ENCODE results near the gene PRDM10.
"Not testable (repeated sequence)": the region's sequence is repeated elsewhere in the genome, so short reads cannot be mapped to it uniquely, and the experiment has no call there.

The PRDM10 gene

DNA sequence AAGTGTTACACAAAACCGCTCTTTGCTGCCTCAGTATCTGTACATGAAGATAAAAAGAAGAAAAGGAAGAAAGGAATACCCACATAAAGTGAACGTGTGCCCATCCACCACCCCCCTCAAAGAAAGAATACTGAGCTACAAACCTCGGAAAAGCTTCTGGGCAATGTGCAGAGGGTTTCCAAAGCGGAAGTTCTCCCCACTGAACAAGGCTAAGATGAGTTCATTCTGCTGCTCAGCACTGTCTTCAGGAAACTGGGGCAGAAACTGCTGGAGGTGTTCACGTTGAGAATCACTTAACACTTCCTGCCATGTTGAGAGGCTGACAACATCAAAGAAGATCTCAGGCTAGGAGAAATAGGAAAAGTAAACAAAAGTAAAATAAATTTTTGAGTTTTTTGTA is 114.2 kb downstream of the PRDM10 start:
- peak; percentile 58 for DNase-seq

DNA sequence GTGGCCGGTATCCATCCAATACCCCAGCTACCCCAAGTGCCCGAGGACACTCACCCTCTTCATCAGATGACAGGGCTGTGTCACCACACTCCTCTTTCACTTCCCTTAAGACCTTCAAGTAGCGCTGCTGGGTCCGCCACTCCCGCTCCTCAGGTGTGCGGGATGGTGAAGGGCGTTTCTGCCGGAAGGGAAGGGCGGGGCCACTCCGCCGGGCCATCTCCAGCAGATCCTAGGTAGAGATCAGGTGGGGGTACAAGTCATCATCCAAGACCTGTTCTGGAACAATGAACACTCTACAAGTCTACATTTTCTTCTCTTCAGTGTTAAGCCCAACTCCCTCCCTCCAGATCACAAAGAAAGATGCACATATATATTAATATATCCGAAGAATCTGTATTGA is 117.3 kb downstream of the PRDM10 start:
- no peak for DNase-seq

DNA sequence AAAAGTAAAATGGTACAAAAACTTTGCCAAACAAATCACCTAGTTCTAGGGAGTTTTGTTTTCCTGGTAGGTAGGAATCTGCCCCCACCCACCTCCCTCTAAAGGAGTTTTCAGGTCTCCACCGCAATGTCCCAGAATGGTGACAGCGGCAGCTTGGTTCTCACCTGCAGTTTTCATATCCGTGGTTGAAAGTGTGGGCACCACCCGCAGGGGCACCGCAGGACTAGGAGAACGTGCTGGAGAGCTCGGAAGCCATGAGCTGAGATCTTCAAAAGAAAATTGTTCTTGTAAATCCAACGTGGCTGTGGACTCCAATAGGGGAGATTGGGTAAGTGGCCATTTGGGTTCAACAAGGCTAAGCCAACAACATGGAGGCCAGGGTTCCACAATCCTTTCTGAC is 118.1 kb downstream of the PRDM10 start:
- no peak for DNase-seq

- peak; percentile 56 for DNase-seq
These were observed 121.0 kb downstream of the PRDM10 start for GRCh38 chr11:129881570-129882170.

GRCh38 chr11:129880311-129880710 is 122.3 kb downstream of the PRDM10 start:
- no peak for DNase-seq

- DNase-seq = no peak
These were observed 130.7 kb downstream of the PRDM10 start for GRCh38 chr11:129871914-129872313.

- DNase-seq = not testable (repeated sequence)
These were observed 134.0 kb downstream of the PRDM10 start for GRCh38 chr11:129868626-129869025.

DNA sequence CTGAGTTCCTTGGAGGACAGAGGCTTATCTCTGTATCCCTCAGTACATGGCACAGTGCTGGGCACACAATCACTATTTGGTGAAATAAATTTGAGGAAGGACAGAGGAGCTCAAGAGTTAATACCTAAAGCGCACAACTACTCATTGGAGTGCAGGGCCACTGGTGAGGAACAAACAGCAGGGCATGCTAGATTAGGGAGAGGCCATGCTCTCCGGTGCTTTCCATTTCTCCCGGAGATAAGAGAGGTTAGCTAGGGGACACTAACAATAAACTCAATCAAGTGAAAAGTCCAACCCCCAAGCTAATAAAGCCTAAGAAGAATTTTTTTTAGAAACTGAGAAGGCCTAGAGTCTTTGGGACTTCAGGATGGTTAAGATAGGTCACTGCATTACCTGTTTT is 136.3 kb downstream of the PRDM10 start:
- no peak for DNase-seq

GRCh38 chr11:129865701-129866100 is 136.9 kb downstream of the PRDM10 start:
- peak; percentile 29 for DNase-seq

- DNase-seq = no peak
These were observed 137.8 kb downstream of the PRDM10 start for GRCh38 chr11:129864811-129865210.

DNA sequence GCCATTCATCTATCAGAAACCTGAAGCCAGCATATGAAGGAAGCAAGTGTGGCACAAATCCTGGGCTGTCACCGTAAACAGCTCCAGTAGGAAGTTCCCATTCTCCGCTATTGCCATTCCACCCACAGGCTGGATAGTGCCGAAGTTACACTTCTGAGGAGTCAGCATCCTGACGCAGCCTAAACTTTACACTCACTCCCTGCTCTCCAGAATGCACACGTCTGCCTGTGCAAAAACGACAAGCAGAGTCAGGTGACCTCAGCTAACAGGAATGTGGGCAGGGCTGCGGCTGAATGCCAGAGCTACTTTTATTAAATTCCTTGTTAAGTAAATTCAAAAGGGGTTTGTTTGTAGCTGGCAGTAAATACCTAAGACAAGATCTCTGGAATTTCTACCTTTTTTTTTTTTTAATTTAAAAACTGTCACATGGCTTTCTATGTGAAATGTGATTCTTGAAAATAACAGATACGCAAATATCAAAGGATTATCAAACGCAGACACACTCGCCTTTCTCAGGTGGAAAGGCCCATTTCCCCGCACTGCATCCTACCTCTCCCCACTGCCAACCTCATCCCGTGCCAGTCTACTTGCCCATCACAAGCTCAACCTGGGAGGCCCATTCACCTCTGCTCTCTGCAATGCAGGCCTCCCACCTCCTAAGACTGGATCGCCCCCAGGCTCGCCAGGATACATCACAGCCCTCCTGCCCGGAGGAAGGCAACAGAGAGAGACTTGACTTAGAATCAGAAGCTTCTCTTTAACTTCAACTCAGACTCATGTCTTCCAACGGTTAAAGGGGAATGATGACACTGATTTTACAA is 140.7 kb downstream of the PRDM10 start:
- no peak for DNase-seq

GRCh38 chr11:129856036-129856435 is 146.6 kb downstream of the PRDM10 start:
- DNase-seq = no peak

DNA sequence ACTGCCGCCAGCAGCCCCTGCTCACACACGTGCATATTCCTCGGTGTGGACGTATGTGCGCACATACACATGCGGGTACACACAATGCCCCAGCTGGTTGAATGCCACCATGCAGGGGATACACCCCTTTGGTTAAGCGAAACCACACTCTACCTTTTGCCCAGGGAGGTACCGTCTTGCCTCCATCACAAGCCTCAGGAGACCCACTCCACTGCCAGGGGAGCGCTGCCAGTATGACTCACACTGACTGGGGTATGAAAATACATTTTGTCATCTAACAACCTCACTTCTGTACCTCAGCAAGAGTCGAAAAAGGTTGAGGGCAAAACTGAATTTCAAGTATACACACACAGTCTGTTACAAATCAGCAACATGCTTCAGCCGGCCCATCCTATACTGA is 147.5 kb downstream of the PRDM10 start:
- peak; percentile 27 for DNase-seq

DNA sequence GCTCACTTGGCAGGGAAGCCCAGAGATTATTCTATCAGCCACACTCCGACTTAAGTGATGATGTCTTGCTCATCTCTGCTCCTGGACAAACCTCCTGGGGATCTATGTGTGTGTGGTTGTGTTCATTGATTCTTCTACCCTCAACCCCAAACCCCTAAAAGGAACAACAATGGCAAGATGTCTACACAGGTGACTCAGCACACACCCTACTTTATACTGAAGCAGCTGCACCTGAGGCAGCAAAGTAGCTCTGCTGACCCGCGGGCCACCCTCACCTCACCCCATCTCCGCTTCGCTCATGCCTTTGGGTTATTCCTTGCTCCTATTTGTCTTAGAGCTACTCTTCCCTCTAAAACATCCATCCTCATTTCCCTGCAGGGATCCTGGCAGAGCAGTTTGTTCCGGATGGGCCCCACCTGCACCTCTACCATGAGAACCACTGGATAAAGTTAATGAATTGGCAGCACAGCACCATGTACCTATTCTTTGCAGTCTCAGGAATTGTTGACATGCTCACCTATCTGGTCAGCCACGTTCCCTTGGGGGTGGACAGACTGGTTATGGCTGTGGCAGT is 148.3 kb downstream of the PRDM10 start:
- DNase-seq = peak; percentile 31

DNA sequence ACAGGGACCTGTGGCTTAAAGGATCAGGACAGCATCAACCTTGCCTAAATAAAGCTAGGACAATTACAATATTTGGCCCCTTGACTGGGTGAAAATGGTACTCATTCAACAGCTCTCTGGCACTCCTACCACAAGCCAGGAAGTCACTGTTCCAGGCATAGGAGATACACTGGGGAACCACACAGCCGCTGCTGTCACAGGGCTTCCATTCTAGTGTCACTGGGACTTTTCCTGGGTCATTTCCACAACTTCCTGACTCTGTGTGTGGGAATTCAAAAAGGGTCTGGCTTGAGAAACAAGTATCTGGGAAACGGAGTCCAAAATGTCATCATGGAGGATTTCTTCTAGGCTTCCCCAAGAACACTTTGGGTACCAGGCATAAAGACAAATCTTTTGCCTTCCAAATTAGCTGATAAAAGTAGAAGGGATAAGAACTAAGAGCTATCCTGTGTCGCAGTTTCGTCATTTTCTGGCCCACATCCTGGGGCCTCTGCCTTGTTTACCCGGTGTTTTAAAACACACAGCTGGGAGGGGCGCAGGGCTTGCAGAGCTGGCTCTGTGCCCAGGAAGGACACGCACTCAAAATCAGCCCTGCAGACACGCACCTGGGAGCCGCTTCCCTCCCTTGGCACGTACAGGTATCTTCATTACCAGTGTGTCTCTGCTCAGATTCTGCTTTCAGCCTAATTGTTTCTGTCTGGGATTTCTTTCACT is 149.0 kb downstream of the PRDM10 start:
- peak; percentile 90 for DNase-seq

- no peak for DNase-seq
These were observed 150.4 kb downstream of the PRDM10 start for GRCh38 chr11:129852125-129852740.

Measured in CD4-positive, alpha-beta T cell treated with Interleukin-6 for 4 hours (primary cell).